ENCODE measurements around the gene KCNQ4. TPM values are rescaled to one million over a fixed set of nuclear protein-coding genes. Genes with fewer than 3 reads are reported as not detected.

Gene KCNQ4
- total RNA-seq, 1 donor from 2014 or later, result 0.78 TPM

GRCh38 chr1:40793617-40794016 lies 10.0 kb downstream of the KCNQ4 start:
- TF ChIP-seq, protein P1, sequence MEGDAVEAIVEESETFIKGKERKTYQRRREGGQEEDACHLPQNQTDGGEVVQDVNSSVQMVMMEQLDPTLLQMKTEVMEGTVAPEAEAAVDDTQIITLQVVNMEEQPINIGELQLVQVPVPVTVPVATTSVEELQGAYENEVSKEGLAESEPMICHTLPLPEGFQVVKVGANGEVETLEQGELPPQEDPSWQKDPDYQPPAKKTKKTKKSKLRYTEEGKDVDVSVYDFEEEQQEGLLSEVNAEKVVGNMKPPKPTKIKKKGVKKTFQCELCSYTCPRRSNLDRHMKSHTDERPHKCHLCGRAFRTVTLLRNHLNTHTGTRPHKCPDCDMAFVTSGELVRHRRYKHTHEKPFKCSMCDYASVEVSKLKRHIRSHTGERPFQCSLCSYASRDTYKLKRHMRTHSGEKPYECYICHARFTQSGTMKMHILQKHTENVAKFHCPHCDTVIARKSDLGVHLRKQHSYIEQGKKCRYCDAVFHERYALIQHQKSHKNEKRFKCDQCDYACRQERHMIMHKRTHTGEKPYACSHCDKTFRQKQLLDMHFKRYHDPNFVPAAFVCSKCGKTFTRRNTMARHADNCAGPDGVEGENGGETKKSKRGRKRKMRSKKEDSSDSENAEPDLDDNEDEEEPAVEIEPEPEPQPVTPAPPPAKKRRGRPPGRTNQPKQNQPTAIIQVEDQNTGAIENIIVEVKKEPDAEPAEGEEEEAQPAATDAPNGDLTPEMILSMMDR (IDR thresholded peaks at IDR 0.05; ENCODE audit: unreplicated experiment), result no peak
- Mint-ChIP-seq H3K36me3 (no peaks in the 10 kb centered on the region), H3K27me3 (ENCODE audit: low read depth) (peaks cover 9% of the 10 kb centered on the region), H3K4me1 (peaks cover 6% of the 10 kb centered on the region), H3K27ac (no peak overlapping the region), H3K9me3 (no peaks in the 10 kb centered on the region), H3K4me3 (no peak overlapping the region)
- no peak for DNase-seq (ENCODE audit: low spot score in 2 of 2, unreplicated experiment in 2 of 2)

DNA sequence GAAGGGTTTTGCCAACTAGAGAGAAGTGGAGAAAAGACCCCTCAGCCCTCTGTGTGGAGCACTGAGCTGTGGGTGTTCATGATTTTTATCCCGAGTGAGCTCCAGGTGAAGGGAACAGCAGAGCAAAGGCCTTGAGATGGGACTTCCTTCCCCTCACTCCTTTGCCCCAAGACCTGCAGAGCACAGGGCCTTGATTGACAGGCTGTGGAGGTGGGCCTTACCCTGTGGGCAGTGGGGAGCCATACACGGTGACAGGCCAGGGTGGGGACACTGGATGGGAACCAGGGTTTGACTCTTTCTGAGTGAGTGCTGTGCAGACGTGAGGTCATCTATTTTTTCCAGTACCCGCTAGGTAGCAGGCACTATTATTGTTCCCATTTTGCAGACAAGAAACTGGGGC lies 10.5 kb downstream of the KCNQ4 start:
- no peaks in the 10 kb centered on the region for H3K36me3 Mint-ChIP-seq
- DNase-seq (ENCODE audit: low spot score in 2 of 2, unreplicated experiment in 2 of 2), result no peak
- peaks cover 7% of the 10 kb centered on the region for H3K4me1 Mint-ChIP-seq
- H3K27me3 Mint-ChIP-seq (ENCODE audit: low read depth), result peaks cover 9% of the 10 kb centered on the region
- TF ChIP-seq, protein P1 (IDR thresholded peaks at IDR 0.05; ENCODE audit: unreplicated experiment), result no peak
- H3K4me3 Mint-ChIP-seq, result no peak overlapping the region
- no peak overlapping the region for H3K27ac Mint-ChIP-seq
- H3K9me3 Mint-ChIP-seq, result no peaks in the 10 kb centered on the region

- TF ChIP-seq, protein P1 (IDR thresholded peaks at IDR 0.05; ENCODE audit: unreplicated experiment), result no peak
- no peak for DNase-seq (ENCODE audit: low spot score in 2 of 2, unreplicated experiment in 2 of 2)
- Mint-ChIP-seq H3K27ac (no peak overlapping the region), H3K9me3 (no peaks in the 10 kb centered on the region), H3K4me1 (peaks cover 17% of the 10 kb centered on the region), H3K36me3 (no peaks in the 10 kb centered on the region), H3K27me3 (ENCODE audit: low read depth) (peaks cover 9% of the 10 kb centered on the region), H3K4me3 (no peak overlapping the region)
Measured at GRCh38 chr1:40794974-40795715, 11.6 kb downstream of the KCNQ4 start.

- H3K4me1 Mint-ChIP-seq, result peaks cover 24% of the 10 kb centered on the region
- TF ChIP-seq, protein P1 (IDR thresholded peaks at IDR 0.05; ENCODE audit: unreplicated experiment), result no peak
- H3K9me3 Mint-ChIP-seq, result no peaks in the 10 kb centered on the region
- no peak overlapping the region for H3K4me3 Mint-ChIP-seq
- peaks cover 11% of the 10 kb centered on the region for H3K27me3 Mint-ChIP-seq (ENCODE audit: low read depth)
- no peaks in the 10 kb centered on the region for H3K36me3 Mint-ChIP-seq
- no peak for DNase-seq (ENCODE audit: low spot score in 2 of 2, unreplicated experiment in 2 of 2)
- no peak overlapping the region for H3K27ac Mint-ChIP-seq
Measured at GRCh38 chr1:40795811-40796586, 12.4 kb downstream of the KCNQ4 start.

GRCh38 chr1:40796939-40797667 lies 13.5 kb downstream of the KCNQ4 start:
- no peak overlapping the region for H3K27ac Mint-ChIP-seq
- no peak overlapping the region for H3K4me3 Mint-ChIP-seq
- H3K27me3 Mint-ChIP-seq (ENCODE audit: low read depth), result peaks cover 11% of the 10 kb centered on the region
- H3K4me1 Mint-ChIP-seq, result peaks cover 31% of the 10 kb centered on the region
- no peaks in the 10 kb centered on the region for H3K9me3 Mint-ChIP-seq
- TF ChIP-seq, protein P1 (IDR thresholded peaks at IDR 0.05; ENCODE audit: unreplicated experiment), result no peak
- H3K36me3 Mint-ChIP-seq, result no peaks in the 10 kb centered on the region
- no peak for DNase-seq (ENCODE audit: low spot score in 2 of 2, unreplicated experiment in 2 of 2)

All from mesothelial cell of epicardium (in vitro differentiated cells).